GM12875 (cell line): ENCODE results near the gene FUT8.

ENCODE experiments used
- H3K4me3 ChIP-seq: one replicate; pipeline ENCODE4 v1.5.1; 2011; ENCODE audit warnings: low read depth, low read length, control low read depth
- CTCF ChIP-seq: IDR thresholded peaks from 2 replicates; pipeline ENCODE4 v1.5.1; 2011; ENCODE audit warnings: low read depth, mild to moderate bottlenecking, control low read depth, inconsistent platforms, low read length, moderate library complexity, borderline replicate concordance; ENCODE audit not compliant: insufficient read depth

The FUT8 gene

DNA sequence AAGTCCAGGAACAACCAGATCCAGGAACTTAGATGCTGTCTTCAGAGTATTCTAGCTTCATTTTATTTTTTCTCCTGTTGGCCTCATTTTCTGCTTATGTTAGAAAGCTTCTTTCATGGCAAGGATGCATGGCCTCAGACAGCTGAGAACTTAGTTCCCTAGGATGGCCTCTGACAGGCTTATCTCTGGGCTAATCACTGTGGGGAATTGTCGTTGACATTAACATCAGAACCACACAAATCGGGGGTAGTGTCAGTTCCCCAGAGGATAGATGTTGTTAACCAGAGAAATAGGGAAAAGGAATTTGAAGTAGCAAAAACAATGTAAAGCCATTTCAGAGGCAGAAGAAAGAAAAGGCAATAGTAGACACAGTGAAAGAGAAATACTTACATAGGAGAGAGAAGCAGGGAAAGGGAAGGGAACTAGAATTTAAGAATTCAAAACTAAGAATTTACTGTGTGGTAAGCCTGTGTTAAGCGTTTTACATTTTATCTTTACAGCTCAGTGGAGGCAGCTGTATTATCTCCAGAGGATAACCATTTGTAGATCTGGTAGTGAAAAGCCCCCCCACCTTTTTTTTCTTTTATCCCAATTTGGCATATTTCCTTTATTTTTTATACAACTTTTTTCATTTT is 21.8 kb downstream of the FUT8 start:
- no peak for TF ChIP-seq CTCF
- H3K4me3 ChIP-seq, result no peak overlapping the region

GRCh38 chr14:65438266-65438933 is 25.9 kb downstream of the FUT8 start:
- TF ChIP-seq CTCF, result no peak
- no peak overlapping the region for H3K4me3 ChIP-seq

- no peak overlapping the region for H3K4me3 ChIP-seq
- no peak for TF ChIP-seq CTCF
Observed at GRCh38 chr14:65439117-65439516, 26.6 kb downstream of the FUT8 start.

DNA sequence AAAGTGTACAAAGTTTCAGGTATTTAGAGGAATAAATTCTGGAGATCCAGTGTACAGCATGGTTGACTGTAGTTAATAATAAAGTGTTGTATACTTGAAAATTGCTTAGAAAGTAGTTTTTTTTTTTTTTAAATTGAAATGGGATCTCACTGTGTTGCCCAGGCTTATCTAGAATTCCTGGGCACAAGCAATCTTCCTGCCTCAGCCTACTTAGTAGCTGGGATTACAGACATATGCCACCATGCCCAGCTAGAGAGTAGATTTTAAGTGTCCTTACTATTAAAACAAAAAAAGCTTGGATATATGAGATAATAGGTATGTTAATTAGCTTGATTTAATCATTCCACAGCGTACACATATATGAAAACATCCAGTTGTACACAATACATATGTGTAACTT is 27.7 kb downstream of the FUT8 start:
- TF ChIP-seq CTCF, result no peak
- no peak overlapping the region for H3K4me3 ChIP-seq

DNA sequence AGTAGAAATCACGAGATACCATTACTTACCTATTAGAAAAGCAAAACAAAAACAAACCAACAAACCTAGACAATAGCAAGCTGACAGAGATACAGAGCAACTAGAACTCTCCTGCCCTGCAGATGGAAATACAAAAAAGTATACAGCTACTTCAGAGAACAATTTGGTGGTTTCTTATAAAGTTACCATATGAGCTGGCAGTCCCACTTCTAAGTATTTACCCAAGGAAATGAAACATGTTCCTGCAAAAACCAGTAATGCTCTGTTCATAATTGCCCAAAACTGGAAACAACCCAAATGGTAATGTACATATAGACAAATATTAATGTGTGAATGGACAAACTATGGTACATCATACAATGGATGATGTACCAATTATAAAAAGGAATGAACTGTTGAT is 31.7 kb downstream of the FUT8 start:
- no peak for TF ChIP-seq CTCF

GRCh38 chr14:65446159-65446558 is 33.6 kb downstream of the FUT8 start:
- no peak for TF ChIP-seq CTCF
- H3K4me3 ChIP-seq, result no peak overlapping the region

More for the DNA sequence above, 31.7 kb downstream of the FUT8 start:
- H3K4me3 ChIP-seq, result no peak overlapping the region

- TF ChIP-seq CTCF, result no peak
- H3K4me3 ChIP-seq, result no peak overlapping the region
Observed at GRCh38 chr14:65449647-65450046, 37.1 kb downstream of the FUT8 start.
